ENCODE results near the gene MGLL.
A peak's percentile ranks its signal among the peaks of the same experiment; 100 is the strongest.

Gene MGLL

DNA sequence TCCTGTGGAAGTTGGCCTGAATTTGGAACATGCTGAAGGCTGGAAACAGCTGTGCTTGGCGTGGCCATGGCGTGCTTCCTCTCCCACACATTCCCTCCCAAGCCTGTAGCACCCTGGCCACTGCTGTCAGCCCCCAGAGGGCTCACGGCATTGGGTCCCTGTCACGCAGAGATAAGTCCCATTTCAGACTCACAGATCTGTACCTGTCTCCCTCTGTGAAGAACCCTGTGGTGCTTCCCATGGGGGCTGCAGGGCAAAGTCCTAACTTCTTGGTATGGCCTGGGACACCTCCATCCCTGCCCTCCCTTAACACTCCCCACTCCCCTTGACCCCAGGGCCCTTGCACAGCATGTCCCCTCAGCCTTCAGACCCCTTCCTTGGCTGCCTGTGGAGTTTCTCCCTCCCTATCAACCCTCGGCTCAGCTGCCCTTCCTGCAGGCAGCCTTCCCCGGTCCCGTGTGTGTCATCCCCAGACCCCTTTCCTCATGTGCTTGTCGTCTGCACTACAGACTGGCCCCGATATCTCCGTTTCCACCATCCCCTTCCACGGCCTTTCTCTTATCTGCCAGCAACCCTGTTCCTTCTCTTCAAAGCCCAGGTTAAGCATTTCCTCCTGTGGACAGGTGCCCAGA, 120.9 kb downstream of the MGLL start:
- DNase-seq = no peak

GRCh38 chr3:127700406-127700805, 121.9 kb downstream of the MGLL start:
- DNase-seq = no peak

GRCh38 chr3:127699416-127700300, 122.7 kb downstream of the MGLL start:
- no peak for DNase-seq

GRCh38 chr3:127698691-127699415, 123.5 kb downstream of the MGLL start:
- DNase-seq = no peak

- DNase-seq = peak; percentile 35
Measured at GRCh38 chr3:127698286-127698685, 124.0 kb downstream of the MGLL start.

DNA sequence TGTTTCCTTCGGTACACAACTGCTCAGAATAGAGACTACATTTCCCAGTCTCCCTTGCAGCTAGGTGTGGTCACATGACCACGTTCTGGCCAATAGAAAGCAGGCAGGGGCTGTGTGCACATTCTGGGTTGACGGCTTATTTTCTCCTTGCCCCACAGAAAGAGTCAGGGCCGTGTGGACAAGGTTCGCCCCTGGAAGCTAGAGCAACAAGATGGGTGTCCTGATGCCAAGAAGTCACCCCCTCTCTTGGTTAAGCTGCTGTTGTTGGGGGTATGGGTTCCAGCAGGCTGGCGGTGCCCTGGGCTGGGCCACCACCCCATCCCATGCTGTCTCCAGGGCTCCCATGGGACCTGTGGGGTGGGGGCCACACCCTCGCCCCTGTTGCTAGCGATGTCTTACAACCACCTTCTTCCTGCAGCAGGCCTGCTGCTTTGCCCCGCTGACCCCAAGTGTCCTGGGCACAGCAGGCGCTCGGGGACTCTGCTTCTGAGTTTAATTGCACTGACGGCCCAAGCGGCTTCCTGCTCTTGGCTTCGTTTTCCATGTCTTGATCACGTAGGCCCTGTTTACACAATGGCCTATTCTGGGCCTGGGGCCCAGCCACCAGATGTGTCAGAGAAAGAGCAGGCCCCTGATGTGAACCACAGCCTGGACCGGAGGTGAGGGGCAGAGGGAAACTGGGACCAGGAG, 124.6 kb downstream of the MGLL start:
- DNase-seq = peak; percentile 90

DNA sequence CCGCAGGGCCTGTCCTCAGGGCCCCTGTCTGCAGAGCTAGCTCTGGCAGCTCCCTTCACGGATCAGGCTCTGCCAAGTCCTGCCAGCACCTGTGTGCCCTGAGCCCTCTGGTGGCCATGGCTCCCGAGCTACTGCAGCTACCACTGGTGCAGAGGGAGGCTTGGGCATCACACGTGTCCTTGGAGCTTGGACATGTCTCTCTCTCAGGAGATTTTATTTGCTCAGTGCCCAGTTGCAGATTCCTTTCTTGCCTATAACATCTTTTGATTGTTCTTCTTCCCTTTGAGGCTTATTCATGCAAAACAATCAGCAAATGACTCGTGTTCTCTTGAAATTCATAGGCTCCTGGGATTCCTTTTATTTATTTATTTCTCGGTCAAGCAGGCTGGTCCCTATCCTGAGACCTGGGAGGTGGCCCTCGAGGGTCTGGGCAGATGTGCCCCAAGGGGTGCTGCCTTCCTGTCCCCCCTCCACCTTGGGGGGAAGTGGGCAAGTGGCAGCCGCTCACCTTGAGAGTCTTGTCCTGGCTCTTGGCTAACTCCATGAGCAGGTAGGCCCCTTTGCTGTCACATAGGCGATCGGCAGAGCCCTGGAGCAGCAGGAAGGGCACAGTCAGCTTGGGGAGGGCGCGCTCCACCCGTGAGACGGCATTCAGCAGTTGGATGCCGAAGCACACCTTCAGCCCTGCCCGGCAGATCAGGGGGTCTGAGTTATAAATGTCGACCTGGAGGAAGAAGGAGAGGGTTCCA, 127.7 kb downstream of the MGLL start:
- DNase-seq = no peak

- DNase-seq = no peak
Measured at GRCh38 chr3:127693336-127693843, 128.9 kb downstream of the MGLL start.

DNA sequence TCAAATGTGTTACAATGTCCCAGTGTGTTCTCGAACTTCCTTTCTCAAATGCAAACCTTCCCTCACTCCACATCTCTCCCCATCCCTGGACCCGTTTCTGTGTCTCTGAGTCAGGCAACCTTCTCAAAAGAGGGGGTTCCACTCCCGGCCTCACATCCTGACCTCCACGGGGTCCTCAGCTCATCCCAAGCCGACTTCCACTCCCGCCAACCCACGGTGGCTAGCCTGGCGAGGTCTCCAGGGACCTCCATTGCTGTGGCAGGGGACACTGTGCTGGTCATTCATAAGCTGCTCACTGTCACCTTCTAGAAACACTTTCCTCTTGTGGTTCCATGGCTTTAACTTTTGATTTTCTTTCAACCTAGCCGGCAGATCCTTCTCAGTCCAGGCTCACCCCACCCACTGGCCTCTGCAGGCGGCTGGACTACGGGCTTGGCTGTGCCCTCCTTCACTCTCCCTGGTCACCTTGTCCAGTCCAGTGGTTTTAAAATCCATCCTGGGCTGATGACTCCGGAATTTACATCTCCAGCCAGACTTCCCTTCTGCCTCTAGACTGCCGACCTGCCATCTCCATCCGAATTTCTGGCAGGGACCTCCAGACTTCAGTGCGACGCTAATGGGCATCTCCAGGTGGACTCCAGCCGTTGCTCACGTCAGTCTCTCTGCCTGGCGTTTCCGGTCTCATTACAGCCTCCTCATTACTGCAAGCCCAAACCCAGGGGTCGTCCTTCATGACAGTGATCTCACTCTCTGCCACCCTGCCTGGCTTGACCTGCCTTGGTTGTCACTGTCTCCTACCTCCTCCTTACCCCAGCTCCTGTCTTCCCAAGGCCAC, 129.6 kb downstream of the MGLL start:
- no peak for DNase-seq

DNA sequence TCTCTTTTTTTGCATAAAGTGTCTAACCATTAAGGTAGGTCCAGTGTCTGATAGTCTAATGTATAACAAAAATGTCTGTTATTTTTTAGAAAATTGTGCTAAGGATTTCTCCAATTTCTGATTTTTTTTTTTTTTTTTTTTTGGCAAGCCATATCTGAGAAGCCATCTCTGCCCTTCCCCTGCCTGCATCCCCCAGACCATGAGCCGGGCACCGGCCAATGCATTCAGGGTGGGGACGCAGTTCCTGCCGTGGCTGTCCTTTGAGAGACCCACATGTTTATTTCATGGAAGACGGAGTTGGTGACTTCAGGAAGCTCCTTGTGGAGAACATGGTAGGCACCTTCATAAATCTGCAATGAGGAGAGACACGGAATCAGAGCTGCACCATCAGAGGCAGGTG, 130.3 kb downstream of the MGLL start:
- DNase-seq = no peak

DNA sequence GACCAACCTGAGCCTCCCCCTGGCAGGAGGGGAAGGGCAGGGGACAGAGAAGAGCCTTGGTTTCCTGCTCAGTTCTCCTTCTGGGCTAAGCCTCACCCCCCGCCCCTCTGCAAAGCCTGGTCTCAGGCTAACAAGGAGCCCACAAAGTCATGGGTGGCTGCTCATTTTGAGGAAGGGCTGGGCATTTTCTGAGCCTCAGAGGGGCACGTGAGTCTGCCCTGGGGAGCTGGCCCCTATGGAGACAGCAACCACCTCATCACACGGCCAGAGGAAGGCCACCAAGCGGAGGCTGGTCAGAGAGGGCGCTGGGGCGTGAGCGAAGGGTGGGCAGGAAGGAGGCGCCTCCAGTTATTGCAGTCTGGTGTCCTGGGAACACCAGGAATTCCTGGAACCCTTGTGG, 130.8 kb downstream of the MGLL start:
- no peak for DNase-seq

GRCh38 chr3:127690823-127691452, 131.4 kb downstream of the MGLL start:
- peak; percentile 79 for DNase-seq

DNA sequence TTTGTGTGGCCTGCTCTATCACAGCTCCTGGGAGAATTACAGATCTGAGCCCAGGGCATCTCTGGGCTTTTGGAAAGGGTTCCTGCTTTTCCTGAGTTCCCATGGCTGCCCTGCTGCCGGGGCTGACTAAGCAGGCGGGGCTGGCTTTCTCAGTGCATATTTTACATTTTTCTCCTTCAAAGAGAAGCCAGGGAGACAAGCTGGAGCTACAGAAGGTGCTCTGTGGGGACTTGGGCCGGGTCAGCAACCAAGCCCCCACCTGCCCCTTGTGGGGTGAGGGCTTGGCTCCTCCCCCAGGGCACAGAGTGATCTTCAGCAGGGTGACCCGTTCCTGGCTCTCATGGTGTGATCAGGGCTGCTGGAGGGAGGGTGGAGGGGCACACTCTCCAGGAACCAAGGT, 132.2 kb downstream of the MGLL start:
- DNase-seq = peak; percentile 83

DNA sequence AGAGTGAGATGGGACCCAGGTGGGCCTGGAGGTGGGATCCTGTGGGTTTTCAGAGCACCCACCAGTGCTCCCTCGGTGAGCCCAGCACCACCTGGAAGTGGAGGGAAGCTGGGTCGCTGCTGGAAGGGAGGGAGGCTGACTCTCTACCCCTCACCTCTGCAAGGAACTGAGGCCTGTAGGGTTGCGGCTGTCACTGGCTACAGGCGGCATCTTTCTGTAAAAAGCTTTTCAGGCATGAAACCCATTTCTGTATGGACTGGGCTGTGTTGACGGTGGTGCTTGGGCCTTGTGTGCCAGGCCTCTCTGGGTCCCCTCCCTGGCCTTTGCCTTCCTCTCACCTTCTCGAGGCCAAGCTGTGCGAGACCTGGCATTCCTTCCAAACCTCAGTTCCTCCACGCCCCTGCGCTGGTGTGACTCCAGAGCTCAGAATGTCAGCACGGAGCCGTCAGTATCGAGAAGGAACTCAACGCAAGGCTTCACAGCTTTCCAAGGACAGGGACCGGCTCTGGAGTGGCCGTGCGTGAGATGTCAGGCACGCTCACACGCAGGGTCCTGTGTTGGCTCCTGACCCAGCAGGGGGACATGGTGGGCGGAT, 133.0 kb downstream of the MGLL start:
- DNase-seq = no peak

DNA sequence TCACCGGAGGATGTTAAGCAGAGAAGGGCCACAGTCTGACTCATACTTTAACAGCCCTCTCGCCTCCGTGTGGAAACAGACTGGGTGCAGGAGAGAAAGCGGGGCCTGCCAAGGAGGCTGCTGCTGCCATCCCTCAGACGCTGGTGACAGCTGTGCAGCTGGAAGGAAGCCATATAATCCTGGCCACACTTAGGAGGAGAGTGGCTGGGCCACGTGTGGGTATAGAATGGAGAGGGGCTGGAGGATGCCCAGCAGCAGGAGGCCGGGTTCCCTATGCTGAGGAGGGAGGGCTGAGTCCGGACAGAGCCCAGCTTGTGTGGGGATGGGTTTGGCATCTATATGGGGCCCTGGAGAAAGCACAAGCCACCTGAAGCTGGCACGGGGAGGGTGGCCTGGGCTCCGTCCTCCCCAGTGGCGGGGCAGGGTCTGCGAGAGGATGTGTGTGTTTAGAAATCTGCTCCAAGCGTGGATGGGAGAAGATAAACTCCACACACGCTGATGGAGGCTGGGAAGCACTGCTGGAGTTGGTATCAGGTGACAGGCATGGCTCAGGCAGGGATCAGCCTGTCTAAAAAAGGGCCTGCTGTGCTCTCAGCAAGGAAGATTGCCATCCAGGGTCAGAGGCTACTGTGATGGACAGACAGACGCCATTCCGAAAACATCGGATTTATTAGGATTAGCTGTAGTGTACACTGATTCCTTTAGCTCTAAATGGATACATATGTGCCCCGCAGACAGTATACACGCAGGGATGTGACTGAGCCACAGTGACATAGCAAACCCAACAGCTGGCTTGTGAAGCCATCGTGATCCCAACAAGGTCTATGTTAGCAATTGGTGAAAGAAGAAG, 133.7 kb downstream of the MGLL start:
- DNase-seq = peak; percentile 55

DNA sequence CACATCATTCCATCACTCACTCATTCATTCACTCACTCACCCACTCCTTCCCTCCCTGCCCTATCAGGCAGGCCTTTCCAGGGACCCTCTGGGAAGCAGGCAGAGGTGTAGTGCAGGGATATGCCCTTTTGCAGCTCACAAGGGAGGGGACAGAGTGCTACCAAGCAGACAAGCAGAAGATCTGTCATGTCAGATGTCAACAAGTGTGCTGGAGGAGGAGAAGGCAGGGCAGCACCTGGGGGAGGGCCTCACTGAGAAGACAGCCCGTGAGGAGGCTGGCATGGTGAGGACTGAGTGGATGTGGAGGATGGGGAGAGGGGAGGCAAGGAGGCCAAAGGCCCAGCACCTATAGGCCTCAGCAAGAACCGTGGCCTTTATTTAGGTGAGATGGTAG, 134.3 kb downstream of the MGLL start:
- DNase-seq = no peak

DNA sequence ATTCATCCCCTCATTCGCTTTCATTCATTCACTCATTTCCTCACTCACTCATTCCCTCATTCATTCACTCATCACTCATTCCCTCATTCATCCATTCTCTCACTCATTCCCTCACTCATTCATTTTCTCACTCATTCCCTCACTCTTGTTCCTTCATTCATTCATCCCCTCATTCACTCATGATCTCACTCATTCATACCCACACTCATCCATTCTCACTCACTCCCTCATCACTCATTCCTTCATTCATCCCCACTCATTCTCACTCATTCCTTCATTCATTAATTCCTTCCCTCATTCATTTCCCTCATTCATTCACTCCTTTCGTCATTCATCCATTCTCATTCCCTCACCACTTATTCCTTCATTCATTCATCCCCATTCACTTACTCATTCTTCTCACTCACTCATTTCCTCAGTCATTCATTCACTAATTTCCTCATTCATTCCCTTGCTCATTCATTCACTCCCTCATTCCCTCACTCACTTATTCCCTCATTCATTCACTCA, 135.0 kb downstream of the MGLL start:
- no peak for DNase-seq

GRCh38 chr3:127686512-127686894, 135.8 kb downstream of the MGLL start:
- no peak for DNase-seq

All from fibroblast of skin of scalp (primary cell).